DOHH2 (cell line): ENCODE measurements around the gene HSF5.

Experiments
- CTCF ChIP-seq: fragments of 200-600 bp; sonication (generic); IDR thresholded peaks from one replicate; pipeline ENCODE4 v1.5.1; 2014; ENCODE audit warnings: antibody characterized with exemption, mild to moderate bottlenecking, low read depth, low read length; ENCODE audit not compliant: poor library complexity, severe bottlenecking
- EZH2phosphoT487 ChIP-seq: fragments of 200-600 bp; sonication (generic); IDR thresholded peaks from 2 replicates; pipeline ENCODE4 v1.6.1; 2017; ENCODE audit warnings: borderline replicate concordance, mild to moderate bottlenecking, antibody characterized with exemption, low read length, moderate library complexity, mixed read lengths

- TF ChIP-seq CTCF (no peak), EZH2phosphoT487 (no peak)
Observed at GRCh38 chr17:58370716-58371115, 117.5 kb downstream of the HSF5 start.
